KOPT-K1 (cell line): ENCODE results near the gene C5AR2.
A peak's percentile ranks its signal among the peaks of the same experiment; 100 is the strongest.
"Not testable (repeated sequence)": the region's sequence is repeated elsewhere in the genome, so short reads cannot be mapped to it uniquely, and the experiment has no call there.

ENCODE experiments used
- H3K27ac ChIP-seq: fragments of 200-600 bp; sonication (generic); 2 replicates; pipeline ENCODE4 v1.5.1; 2016; ENCODE audit warnings: antibody characterized with exemption, mild to moderate bottlenecking, low read depth, low read length; ENCODE audit not compliant: poor library complexity, severe bottlenecking
- H3K36me3 ChIP-seq: fragments of 200-600 bp; sonication (generic); 2 replicates; pipeline ENCODE4 v1.5.1; 2017; ENCODE audit warnings: antibody characterized with exemption, mild to moderate bottlenecking, low read length, moderate library complexity; ENCODE audit not compliant: insufficient read depth
- H3K9me3 ChIP-seq: fragments of 200-600 bp; sonication (generic); 2 replicates; pipeline ENCODE4 v1.5.1; 2017; ENCODE audit warnings: antibody characterized with exemption, low read length, mild to moderate bottlenecking; ENCODE audit not compliant: insufficient read depth, poor library complexity, severe bottlenecking

The C5AR2 gene

DNA sequence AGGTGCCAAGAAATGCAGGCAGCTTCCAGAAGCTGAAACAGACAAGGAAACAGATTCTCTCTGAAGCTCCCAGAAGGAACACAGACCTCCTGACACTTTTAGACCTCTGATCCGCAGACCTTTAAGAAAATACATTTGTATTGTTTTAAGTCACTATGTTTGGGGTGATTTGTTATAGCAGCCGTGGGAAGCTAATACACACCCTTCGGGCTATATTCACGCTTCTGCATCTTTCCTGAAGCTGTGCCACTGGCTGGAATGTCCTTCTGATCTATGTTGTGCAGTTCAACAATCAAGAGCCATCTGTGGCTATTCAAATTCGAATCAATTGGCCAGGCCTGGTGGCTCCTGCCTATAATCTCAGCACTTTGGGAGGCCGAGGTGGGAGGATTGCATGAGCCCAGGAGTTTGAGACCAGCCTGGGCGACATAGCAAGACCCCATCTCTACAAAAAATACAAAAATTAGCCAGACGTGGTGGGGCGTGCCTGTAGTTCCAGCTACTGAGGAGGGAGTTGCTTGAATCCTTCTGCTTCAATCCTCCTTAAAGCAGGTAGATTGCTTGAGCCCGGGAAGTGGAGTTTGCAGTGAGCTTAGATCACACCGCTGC lies 11.3 kb downstream of the C5AR2 start:
- Histone ChIP-seq H3K9me3 (no peaks in the 10 kb centered on the region), H3K27ac (no peak overlapping the region), H3K36me3 (no peaks in the 10 kb centered on the region)

DNA sequence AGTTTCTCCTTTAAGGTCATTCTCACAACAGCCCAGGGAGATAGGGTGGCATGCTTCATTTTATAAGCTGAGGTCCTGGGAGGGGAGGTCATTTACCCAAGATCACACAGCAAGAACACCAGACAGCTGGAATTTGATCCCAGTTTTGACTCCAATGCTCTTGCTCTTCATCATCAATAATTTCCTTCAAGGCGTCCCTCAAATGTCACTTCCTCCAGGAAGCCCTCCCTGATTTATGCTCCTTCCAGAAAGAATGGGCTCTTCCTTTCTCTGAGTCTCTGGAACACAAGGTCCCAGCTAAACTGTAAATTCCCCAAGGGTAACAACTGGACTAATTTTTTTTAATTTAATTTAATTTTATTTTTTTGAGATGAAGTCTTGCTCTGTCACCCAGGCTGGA lies 12.4 kb downstream of the C5AR2 start:
- Histone ChIP-seq H3K27ac (no peak overlapping the region), H3K36me3 (no peaks in the 10 kb centered on the region), H3K9me3 (no peaks in the 10 kb centered on the region)

DNA sequence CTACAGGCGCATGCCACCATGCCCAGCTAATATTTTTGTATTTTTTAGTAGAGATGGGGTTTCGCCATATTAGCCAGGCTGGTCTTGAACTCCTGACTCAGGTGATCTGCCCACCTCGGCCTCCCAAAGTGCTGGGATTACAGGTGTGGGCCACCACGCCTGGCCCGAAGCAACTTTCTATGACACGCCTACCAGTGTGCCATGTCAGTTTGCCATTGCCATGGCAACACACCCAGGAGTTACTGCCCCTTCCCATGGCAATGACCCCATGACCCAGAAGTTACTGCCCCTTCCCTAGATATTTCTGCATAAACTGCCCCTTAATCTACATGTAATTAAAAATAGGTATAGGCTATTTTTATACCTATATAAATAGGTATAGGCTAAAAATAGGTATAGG lies 14.0 kb downstream of the C5AR2 start:
- not testable (repeated sequence) for H3K36me3 ChIP-seq, H3K9me3 ChIP-seq, H3K27ac ChIP-seq

DNA sequence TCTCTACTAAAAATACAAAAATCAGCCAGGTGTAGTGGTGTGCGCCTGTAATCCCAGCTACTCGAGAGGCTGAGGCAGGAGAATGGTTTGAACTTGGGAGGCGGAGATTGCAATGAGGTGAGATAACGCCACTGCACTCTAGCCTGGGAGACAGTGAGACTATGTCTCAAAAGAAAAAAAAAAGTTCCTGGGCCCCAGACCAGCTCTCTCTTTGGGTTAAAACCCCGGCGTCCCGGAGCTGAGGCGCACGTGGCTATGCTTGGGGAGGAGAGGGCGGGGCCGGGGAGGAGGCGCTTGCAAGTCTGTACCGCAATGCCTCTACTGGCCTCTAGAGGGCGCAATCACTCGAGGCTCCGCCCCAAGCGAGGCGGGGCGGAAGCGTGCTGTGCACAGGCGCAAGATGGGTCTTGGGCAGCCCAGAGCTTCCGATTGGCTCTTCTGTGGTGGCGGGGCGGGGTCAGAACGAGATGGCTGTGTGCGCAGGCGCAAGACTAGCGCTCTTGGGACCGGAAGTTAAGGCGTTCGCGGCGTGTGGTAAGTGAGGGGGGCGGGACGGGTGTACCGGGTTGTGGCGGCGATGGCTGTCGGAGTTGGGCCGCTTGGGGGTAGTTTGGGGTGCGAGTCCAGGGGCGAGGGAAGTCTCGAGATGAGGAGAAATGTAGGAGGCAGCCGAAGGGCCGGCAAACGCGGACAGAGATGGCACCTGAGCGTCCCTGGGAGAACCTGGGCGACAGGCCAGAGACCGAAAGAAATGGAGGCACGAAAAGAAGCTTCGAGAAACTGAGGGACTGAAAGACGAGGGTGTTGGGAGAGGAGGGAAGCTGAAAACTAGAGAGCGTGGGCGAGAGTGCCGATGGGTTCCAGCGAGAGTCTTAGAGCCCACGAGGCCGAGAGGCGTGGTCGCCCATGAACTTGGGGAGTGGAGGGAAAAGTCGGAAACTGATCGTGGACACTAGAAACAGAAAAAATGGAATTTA lies 17.1 kb downstream of the C5AR2 start, which contains the start of gene DHX34:
Gene DHX34 (plus strand): TSS at position 497 of the 977 bp plus-strand sequence. CDS start 3,716 bp downstream, outside the sequence.
- H3K27ac ChIP-seq = peak within 1 kb of the TSS; percentile 80
- H3K36me3 ChIP-seq = peaks cover 21% of the 10 kb centered on the region
- H3K9me3 ChIP-seq = no peaks in the 10 kb centered on the region

DNA sequence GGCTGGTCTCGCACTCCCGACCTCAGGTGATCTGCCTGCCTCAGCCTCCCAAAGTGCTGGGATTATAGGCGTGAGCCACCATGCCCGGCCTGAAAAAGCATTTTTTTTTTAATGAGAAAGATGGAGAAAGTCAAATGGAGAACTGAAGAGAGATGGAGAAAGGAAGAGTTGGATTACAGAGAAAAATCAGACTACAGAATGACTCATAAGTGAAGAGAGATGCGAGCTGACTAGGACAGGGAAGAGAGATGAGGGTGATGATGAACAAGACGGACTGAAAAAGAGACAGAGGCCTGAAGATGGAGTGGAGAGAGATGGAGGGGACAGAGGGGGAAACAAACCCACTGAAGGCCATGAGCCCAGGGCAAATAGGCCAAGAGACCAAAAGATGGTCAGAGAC lies 18.7 kb downstream of the C5AR2 start:
- H3K27ac ChIP-seq = no peak overlapping the region
- H3K9me3 ChIP-seq = no peaks in the 10 kb centered on the region
- peaks cover 36% of the 10 kb centered on the region for H3K36me3 ChIP-seq

DNA sequence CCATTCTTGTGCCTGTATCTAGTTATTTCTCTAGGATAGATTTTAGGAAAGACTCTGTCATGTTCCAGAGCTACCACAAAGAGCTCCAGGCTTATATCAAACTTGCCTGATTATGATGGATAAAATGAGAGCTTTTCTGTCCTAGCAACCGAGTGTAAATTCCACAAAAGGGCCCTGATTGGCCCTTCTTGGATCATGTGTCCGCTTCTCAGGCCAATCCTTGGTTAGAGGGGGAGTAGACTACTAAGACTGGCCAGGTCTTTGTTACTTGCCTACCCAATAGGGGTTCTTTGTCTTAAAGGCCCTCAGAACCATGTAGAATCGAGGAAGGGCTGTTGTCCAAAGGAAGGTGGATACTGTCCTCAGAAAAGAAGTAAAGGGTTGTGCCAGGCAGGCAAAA lies 19.6 kb downstream of the C5AR2 start:
- H3K9me3 ChIP-seq = no peaks in the 10 kb centered on the region
- H3K27ac ChIP-seq = no peak overlapping the region
- peaks cover 45% of the 10 kb centered on the region for H3K36me3 ChIP-seq

DNA sequence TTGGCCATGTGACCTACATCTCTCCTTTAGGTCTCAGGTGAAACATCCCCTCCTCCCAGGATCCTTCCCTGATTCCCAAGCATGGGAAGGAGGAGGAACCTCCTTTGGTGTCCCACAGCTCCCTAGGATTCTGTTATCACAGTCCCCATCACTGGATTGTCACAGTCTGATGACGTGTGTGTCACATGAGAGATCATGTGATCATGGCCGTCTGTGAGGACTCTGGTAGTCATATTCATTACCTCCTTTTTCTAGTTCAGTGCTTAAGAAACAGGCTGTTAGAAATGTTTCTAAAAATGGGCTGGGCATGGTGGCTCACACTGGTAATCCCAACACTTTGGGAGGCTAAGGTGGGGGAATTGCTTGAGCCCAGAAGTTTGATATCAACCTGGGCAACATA lies 20.1 kb downstream of the C5AR2 start:
- H3K27ac ChIP-seq = no peak overlapping the region
- no peaks in the 10 kb centered on the region for H3K9me3 ChIP-seq
- peaks cover 50% of the 10 kb centered on the region for H3K36me3 ChIP-seq

DNA sequence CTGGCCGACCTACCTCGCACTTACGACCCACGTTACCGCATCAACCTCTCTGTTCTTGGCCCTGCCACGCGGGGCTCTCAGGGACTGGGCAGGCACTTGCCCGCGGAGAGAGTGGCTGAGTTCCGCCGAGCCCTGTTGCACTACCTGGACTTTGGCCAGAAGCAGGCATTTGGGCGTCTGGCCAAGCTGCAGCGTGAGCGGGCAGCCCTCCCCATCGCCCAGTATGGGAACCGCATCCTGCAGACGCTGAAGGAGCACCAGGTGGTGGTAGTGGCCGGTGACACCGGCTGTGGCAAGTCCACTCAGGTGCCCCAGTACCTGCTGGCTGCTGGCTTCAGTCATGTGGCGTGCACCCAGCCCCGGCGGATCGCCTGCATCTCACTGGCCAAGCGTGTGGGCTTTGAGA lies 21.3 kb downstream of the C5AR2 start:
- no peak overlapping the region for H3K27ac ChIP-seq
- H3K36me3 ChIP-seq = peaks cover 63% of the 10 kb centered on the region
- no peaks in the 10 kb centered on the region for H3K9me3 ChIP-seq

DNA sequence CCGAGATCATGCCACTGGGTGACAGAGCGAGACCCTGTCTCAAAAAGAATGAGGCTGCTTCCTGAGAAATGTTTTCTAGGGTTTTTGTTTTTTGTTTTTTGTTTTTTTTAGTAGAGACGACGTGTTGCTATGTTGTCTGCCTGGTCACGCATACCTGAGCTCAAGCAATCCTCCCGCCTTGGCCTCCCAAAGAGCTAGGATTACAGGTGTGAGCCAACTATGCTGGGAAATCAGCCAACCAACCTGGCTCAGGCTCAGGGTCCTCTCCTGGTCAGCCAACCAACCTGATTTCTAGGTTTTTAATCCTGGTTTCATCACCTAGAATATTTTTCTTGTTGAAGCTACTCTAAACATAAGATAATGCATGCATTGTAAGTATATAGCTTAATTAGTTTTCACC lies 24.9 kb downstream of the C5AR2 start:
- Histone ChIP-seq H3K36me3 (peaks cover 98% of the 10 kb centered on the region), H3K9me3 (no peaks in the 10 kb centered on the region), H3K27ac (no peak overlapping the region)

DNA sequence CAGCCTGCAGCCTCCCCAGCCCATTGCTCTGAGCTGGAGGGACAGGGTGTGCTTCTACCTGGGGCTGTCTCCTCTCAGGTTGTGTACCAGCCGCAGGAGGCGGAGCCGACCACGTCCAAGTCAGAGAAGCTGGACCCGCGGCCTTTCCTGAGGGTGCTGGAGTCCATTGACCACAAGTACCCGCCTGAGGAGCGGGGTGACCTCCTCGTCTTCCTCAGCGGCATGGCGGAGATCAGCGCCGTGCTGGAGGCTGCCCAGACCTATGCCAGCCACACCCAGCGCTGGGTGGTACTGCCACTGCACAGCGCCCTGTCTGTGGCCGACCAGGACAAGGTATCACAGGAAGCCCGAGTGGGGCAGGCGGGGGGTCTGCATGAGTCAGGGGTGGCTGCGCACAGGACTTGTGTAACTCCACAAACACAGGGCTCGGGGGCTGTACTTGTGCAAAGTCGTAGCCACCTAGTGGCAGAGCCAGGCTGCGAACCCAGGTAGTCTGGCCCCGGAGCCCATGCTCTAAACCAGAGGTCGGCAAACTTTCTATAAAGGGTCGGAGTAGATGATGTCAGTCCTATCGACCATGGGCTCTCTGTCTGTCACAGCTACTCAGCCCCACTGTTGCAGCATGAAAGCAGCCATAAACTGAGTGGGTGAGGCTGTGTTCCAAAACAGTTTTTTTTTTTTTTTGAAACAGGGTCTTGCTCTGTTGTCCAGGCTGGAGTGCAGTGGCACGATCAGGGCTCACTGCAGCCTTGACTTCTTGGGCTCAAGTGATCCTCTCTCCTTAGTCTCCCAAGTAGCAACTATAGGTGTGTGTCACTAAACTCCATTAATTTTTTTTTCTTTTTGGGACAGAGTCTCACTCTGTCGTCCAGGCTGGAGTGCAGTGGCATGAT lies 26.1 kb downstream of the C5AR2 start:
- peaks cover 98% of the 10 kb centered on the region for H3K36me3 ChIP-seq
- no peak overlapping the region for H3K27ac ChIP-seq
- H3K9me3 ChIP-seq = no peaks in the 10 kb centered on the region

DNA sequence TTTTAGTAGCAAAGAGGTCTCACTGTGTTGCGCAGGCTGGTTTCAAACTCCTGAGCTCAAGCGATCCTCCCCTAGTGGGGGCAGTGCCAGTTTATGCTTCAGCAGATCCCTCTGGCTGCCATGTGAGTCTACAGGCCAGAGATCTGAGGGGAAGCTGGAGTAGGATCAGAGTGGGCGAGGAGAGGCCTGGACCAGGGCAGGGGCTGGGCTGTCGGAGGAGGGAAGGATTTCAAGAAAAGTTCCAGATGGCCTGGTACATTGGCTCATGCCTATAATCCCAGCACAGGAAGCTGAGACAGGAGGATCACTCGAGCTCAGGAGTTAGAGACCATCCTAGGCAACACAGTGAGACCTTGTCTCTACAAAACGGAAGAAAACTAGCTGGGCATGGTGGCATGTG lies 27.0 kb downstream of the C5AR2 start:
- H3K9me3 ChIP-seq = no peaks in the 10 kb centered on the region
- peaks cover 98% of the 10 kb centered on the region for H3K36me3 ChIP-seq
- H3K27ac ChIP-seq = no peak overlapping the region

DNA sequence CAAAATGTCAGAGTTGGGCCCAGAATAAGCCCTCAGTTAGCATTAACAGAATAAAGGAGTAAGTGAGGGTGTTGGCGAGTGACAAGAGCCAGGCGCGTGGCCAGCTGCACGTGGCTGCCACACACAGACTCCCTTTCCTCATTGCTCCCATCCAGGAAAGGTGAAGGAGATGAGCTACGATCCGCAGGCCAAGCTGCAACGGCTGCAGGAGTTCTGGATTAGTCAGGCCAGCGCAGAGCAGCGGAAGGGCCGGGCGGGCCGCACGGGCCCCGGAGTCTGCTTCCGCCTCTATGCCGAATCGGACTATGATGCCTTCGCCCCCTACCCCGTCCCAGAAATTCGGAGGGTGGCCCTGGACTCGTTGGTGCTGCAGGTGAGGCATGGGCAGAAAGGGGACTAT lies 30.3 kb downstream of the C5AR2 start:
- Histone ChIP-seq H3K36me3 (peaks cover 92% of the 10 kb centered on the region), H3K9me3 (no peaks in the 10 kb centered on the region), H3K27ac (no peak overlapping the region)

DNA sequence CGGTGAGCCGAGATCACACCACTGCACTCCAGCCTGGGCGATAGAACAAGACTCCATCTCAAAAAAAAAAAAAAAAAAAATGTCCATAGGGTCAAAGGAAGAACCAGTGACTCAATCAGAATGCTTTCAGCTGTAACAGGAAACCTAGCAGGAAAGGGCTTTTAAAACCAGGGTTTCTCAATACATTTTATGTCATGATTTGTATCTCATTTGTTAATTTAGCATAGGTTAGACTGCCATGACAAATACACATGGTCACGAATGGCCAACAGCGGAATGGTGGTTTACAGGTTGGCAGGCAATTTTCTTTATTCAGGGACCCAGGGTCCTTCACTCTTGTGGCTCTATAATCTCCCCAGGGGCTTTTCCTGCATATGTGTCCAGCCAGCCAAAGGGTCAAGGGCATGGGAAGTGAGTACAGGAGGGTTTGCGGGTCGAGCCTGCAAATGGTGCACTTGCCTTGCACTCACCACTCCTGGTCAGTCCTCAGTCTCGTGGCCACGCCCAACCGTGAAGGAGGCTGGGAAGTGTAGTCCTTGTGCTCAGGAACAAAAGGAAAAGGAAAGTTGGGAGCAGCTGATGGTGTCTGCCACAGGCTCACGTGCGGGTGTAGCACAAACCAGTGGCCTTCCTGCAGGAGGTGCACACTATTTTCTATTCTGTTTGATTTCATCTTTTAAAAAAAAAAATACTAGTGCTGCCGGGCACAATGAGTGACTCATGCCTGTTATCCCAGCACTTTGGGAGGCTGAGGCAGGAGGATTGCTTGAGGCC lies 32.0 kb downstream of the C5AR2 start:
- H3K9me3 ChIP-seq = no peaks in the 10 kb centered on the region
- H3K27ac ChIP-seq = no peak overlapping the region
- H3K36me3 ChIP-seq = peaks cover 82% of the 10 kb centered on the region

DNA sequence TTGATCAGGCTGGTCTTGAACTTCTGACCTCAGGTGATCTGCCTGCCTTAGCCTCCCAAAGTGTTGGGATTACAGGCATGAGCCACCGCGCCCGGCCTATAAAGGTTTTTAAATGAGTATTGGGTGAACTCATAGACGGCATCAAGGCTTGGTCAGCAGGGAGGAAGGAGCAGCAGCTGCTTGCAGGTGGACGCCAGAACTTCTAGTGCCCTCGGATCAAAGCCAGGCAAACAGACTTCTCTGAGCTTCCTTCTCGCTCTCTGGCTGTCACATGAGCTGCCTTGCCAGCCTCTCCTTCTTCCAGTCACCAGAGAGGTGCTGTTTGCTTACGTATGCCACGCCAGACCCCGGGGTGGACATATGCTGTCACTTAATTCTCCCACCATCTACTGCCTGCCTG lies 33.5 kb downstream of the C5AR2 start:
- H3K9me3 ChIP-seq, H3K27ac ChIP-seq: not testable (repeated sequence)
- peaks cover 82% of the 10 kb centered on the region for H3K36me3 ChIP-seq
